ENCODE measurements around the gene ZNF185. TPM values are rescaled to one million over a fixed set of nuclear protein-coding genes. Genes with fewer than 3 reads are reported as not detected.
A peak's percentile ranks its signal among the peaks of the same experiment; 100 is the strongest.

The ZNF185 gene
- total RNA-seq, 1 donor from 2014 or later, result 14.8 TPM

GRCh38 chrX:152936306-152936705, 38.4 kb downstream of the ZNF185 start:
- no peaks in the 10 kb centered on the region for H3K27me3 ChIP-seq
- no peak overlapping the region for H3K27ac Mint-ChIP-seq
- H3K4me3 Mint-ChIP-seq, result no peak overlapping the region
- peaks cover 7% of the 10 kb centered on the region for H3K27me3 Mint-ChIP-seq (ENCODE audit: insufficient read depth, low read depth)
- no peak overlapping the region for H2AFZ ChIP-seq (replicated peaks)
- no peak for DNase-seq (ENCODE audit: low spot score)
- no peak overlapping the region for H3K27ac ChIP-seq
- no peaks in the 10 kb centered on the region for H3F3A ChIP-seq (ENCODE audit: low read depth)
- no peak overlapping the region for H3K9ac ChIP-seq
- H3K9me3 Mint-ChIP-seq, result peaks cover 18% of the 10 kb centered on the region
- H3K4me2 ChIP-seq, result no peak overlapping the region
- H3K79me2 ChIP-seq (ENCODE audit: low read depth), result no peaks in the 10 kb centered on the region
- H4K20me1 ChIP-seq (ENCODE audit: low read depth), result no peaks in the 10 kb centered on the region
- H3K4me3 ChIP-seq, result no peak overlapping the region
- no peaks in the 10 kb centered on the region for H3K4me1 ChIP-seq
- TF ChIP-seq CTCF (IDR thresholded peaks at IDR 0.05) (no peak), EZH2phosphoT487 (IDR thresholded peaks at IDR 0.05) (no peak), EZH2 (IDR thresholded peaks at IDR 0.05) (no peak)
- no peaks in the 10 kb centered on the region for H3K9me3 ChIP-seq (ENCODE audit: low read depth)
- no peaks in the 10 kb centered on the region for H3K36me3 Mint-ChIP-seq
- no peaks in the 10 kb centered on the region for H3K36me3 ChIP-seq
- no peaks in the 10 kb centered on the region for H3K4me1 Mint-ChIP-seq

- no peak overlapping the region for H3K27ac Mint-ChIP-seq
- Histone ChIP-seq H3F3A (ENCODE audit: low read depth) (no peaks in the 10 kb centered on the region), H3K27me3 (no peaks in the 10 kb centered on the region), H3K36me3 (no peaks in the 10 kb centered on the region), H2AFZ (replicated peaks) (no peak overlapping the region), H4K20me1 (ENCODE audit: low read depth) (no peaks in the 10 kb centered on the region), H3K4me1 (no peaks in the 10 kb centered on the region), H3K4me3 (no peak overlapping the region), H3K9me3 (ENCODE audit: low read depth) (no peaks in the 10 kb centered on the region), H3K27ac (no peak overlapping the region), H3K79me2 (ENCODE audit: low read depth) (no peaks in the 10 kb centered on the region), H3K4me2 (no peak overlapping the region), H3K9ac (no peak overlapping the region)
- H3K4me3 Mint-ChIP-seq, result no peak overlapping the region
- no peaks in the 10 kb centered on the region for H3K36me3 Mint-ChIP-seq
- H3K27me3 Mint-ChIP-seq (ENCODE audit: insufficient read depth, low read depth), result peaks cover 6% of the 10 kb centered on the region
- DNase-seq (ENCODE audit: low spot score), result no peak
- peaks cover 2% of the 10 kb centered on the region for H3K4me1 Mint-ChIP-seq
- peaks cover 18% of the 10 kb centered on the region for H3K9me3 Mint-ChIP-seq
- TF ChIP-seq EZH2 (IDR thresholded peaks at IDR 0.05) (no peak), EZH2phosphoT487 (IDR thresholded peaks at IDR 0.05) (no peak), CTCF (IDR thresholded peaks at IDR 0.05) (no peak)
Measured at GRCh38 chrX:152937236-152937635, 39.4 kb downstream of the ZNF185 start.

GRCh38 chrX:152941328-152942076, 43.6 kb downstream of the ZNF185 start:
- Histone ChIP-seq H3K9ac (no peak overlapping the region), H3F3A (ENCODE audit: low read depth) (no peaks in the 10 kb centered on the region), H4K20me1 (ENCODE audit: low read depth) (no peaks in the 10 kb centered on the region), H2AFZ (replicated peaks) (peak overlapping the region; percentile 66), H3K4me2 (peak overlapping the region; percentile 78), H3K36me3 (no peaks in the 10 kb centered on the region), H3K9me3 (ENCODE audit: low read depth) (no peaks in the 10 kb centered on the region), H3K4me3 (peak overlapping the region; percentile 54), H3K4me1 (no peaks in the 10 kb centered on the region), H3K27me3 (no peaks in the 10 kb centered on the region), H3K79me2 (ENCODE audit: low read depth) (no peaks in the 10 kb centered on the region), H3K27ac (no peak overlapping the region)
- H3K27me3 Mint-ChIP-seq (ENCODE audit: insufficient read depth, low read depth), result peaks cover 6% of the 10 kb centered on the region
- peak; percentile 95 for DNase-seq (ENCODE audit: low spot score)
- peaks cover 10% of the 10 kb centered on the region for H3K9me3 Mint-ChIP-seq
- no peaks in the 10 kb centered on the region for H3K36me3 Mint-ChIP-seq
- H3K4me3 Mint-ChIP-seq, result peak overlapping the region; percentile 84
- TF ChIP-seq EZH2 (IDR thresholded peaks at IDR 0.05), result no peak
- peak; percentile 73 for TF ChIP-seq CTCF (IDR thresholded peaks at IDR 0.05)
- no peak for TF ChIP-seq EZH2phosphoT487 (IDR thresholded peaks at IDR 0.05)
- H3K4me1 Mint-ChIP-seq, result peaks cover 2% of the 10 kb centered on the region
- peak overlapping the region; percentile 62 for H3K27ac Mint-ChIP-seq
